Liver (tissue), 9 donors: ENCODE measurements around the gene CACYBP. TPM values are rescaled to one million over a fixed set of nuclear protein-coding genes. Genes with fewer than 3 reads are reported as not detected.

Experiments
- DNase-seq: peaks from one replicate; pipeline ENCODE4 v3.0.0-alpha.2; 2017; ENCODE audit warnings: low spot score
- H3K27ac ChIP-seq, 2 donors: one replicate each; pipeline ENCODE4 v1.7.0; 2013; ENCODE audit warnings: inconsistent platforms in 2 of 2, low read length in 2 of 2, control low read depth in 1 of 2, low read depth in 1 of 2, mild to moderate bottlenecking in 1 of 2
- H3K27me3 ChIP-seq, 4 donors: one replicate each; pipeline versions ENCODE4 v1.6.1 to v1.7.0; 2013; ENCODE audit warnings: low read length in 3 of 4, inconsistent platforms in 1 of 4, mild to moderate bottlenecking in 1 of 4, moderate library complexity in 1 of 4; ENCODE audit not compliant: control insufficient read depth in 4 of 4, insufficient read depth in 4 of 4
- H3K36me3 ChIP-seq, 4 donors: one replicate each; pipeline versions ENCODE4 v1.6.1 to v1.7.0; 2013; ENCODE audit warnings: low read length in 3 of 4, mild to moderate bottlenecking in 3 of 4, low read depth in 1 of 4, moderate library complexity in 1 of 4; ENCODE audit not compliant: control insufficient read depth in 4 of 4, insufficient read depth in 3 of 4
- H3K4me1 ChIP-seq, 4 donors: one replicate each; pipeline versions ENCODE4 v1.6.1 to v1.7.0; 2013; ENCODE audit warnings: low read length in 3 of 4, mild to moderate bottlenecking in 3 of 4, moderate library complexity in 1 of 4; ENCODE audit not compliant: control insufficient read depth in 4 of 4, insufficient read depth in 4 of 4
- H3K4me3 ChIP-seq, 3 donors: one replicate each; pipeline versions ENCODE4 v1.6.1 to v1.7.0; 2013; ENCODE audit warnings: low read length in 3 of 3, control low read depth in 1 of 3, low read depth in 1 of 3, mild to moderate bottlenecking in 1 of 3
- H3K9ac ChIP-seq, 2 donors: one replicate each; pipeline ENCODE4 v1.7.0; 2013; ENCODE audit warnings: low read length in 2 of 2, mild to moderate bottlenecking in 2 of 2, moderate library complexity in 2 of 2, control low read depth in 1 of 2, low read depth in 1 of 2
- H3K9me3 ChIP-seq, 4 donors: one replicate each; pipeline versions ENCODE4 v1.6.1 to v1.7.0; 2013; ENCODE audit warnings: low read length in 3 of 4; ENCODE audit not compliant: control insufficient read depth in 4 of 4
- EGR1 ChIP-seq, 2 donors: IDR thresholded peaks; 2 replicates each; pipeline ENCODE4 v1.6.1; 2016 to 2018; ENCODE audit warnings: antibody characterized with exemption in 2 of 2, low read depth in 2 of 2
- FOXA1 ChIP-seq: IDR thresholded peaks from 2 replicates; pipeline ENCODE4 v1.6.1; 2016; ENCODE audit warnings: antibody characterized with exemption
- FOXA2 ChIP-seq: IDR thresholded peaks from 2 replicates; pipeline ENCODE4 v1.6.1; 2016; ENCODE audit warnings: antibody characterized with exemption
- GABPA ChIP-seq, 2 donors: IDR thresholded peaks in 1 of 2; conservative IDR thresholded peaks in 1 of 2; 2 replicates each; pipeline ENCODE4 v1.6.1; 2016; ENCODE audit warnings: antibody characterized with exemption in 2 of 2, mild to moderate bottlenecking in 1 of 2, moderate library complexity in 1 of 2
- HNF4A ChIP-seq, 2 donors: conservative IDR thresholded peaks; 2 replicates each; pipeline ENCODE4 v1.6.1; 2016; ENCODE audit warnings: antibody characterized with exemption in 2 of 2, mild to moderate bottlenecking in 2 of 2
- HNF4G ChIP-seq: IDR thresholded peaks from 2 replicates; pipeline ENCODE4 v1.6.1; 2016; ENCODE audit warnings: antibody characterized with exemption
- JUND ChIP-seq, 2 donors: IDR thresholded peaks; 2 replicates each; pipeline ENCODE4 v1.6.1; 2016; ENCODE audit warnings: antibody characterized with exemption in 2 of 2
- NR2F2 ChIP-seq: IDR thresholded peaks from 2 replicates; pipeline ENCODE4 v1.6.1; 2016; ENCODE audit warnings: antibody characterized with exemption
- RAD21 ChIP-seq, 2 donors: IDR thresholded peaks; 2 replicates each; pipeline ENCODE4 v1.6.1; 2016; ENCODE audit warnings: antibody characterized with exemption in 2 of 2, mild to moderate bottlenecking in 2 of 2
- REST ChIP-seq: IDR thresholded peaks from 2 replicates; pipeline ENCODE4 v1.6.1; 2016; ENCODE audit warnings: antibody characterized with exemption, mild to moderate bottlenecking
- RXRA ChIP-seq, 2 donors: IDR thresholded peaks; 2 replicates each; pipeline ENCODE4 v1.6.1; 2017 to 2018; ENCODE audit warnings: antibody characterized with exemption in 2 of 2, mild to moderate bottlenecking in 1 of 2
- SP1 ChIP-seq: IDR thresholded peaks from 2 replicates; pipeline ENCODE4 v1.6.1; 2018; ENCODE audit warnings: antibody characterized with exemption, mild to moderate bottlenecking
- TAF1 ChIP-seq: conservative IDR thresholded peaks from 2 replicates; pipeline ENCODE4 v1.6.1; 2016; ENCODE audit warnings: antibody characterized with exemption, mild to moderate bottlenecking
- ZBTB33 ChIP-seq: IDR thresholded peaks from 2 replicates; pipeline ENCODE4 v1.6.1; 2016; ENCODE audit warnings: antibody characterized with exemption
- whole genome bisulfite sequencing: extraction: QIAGEN DNeasy Blood & Tissue Kit; methylation state at CpG from one replicate; pipeline ENCODE4 v1.1.7; 2013; 5-methylcytosine and 5-hydroxymethylcytosine counted together
- polyA plus RNA-seq, 2 donors: library from polyadenylated mRNA; stranded (reverse) in 1 of 2; unstranded in 1 of 2; fragments of 200-250 nt in 1 of 2; fragments of >200 nt in 1 of 2; fragmentation: Nextera tagmentation in 1 of 2; extraction: Ambion mirVana in 1 of 2; gene quantifications; one replicate each; pipeline versions ENCODE4 v1.2.1 to v1.2.3, GENCODE V29; 2013 to 2015
- total RNA-seq, 2 donors: library from RNA; depleted of rRNA; stranded (reverse); fragments of >200 nt; gene quantifications; one replicate each; pipeline ENCODE4 v1.2.3, GENCODE V29; 2014
- TF ChIP-seq, protein P1 (sequence below): fragments of 150-350 bp; IDR thresholded peaks from 2 replicates; pipeline ENCODE4 v1.5.1; 2017; ENCODE audit warnings: improper control_type of control experiment, low read depth, low read length; ENCODE audit not compliant: missing input control
- TF ChIP-seq, protein P2 (sequence below): IDR thresholded peaks from 2 replicates; pipeline ENCODE4 v1.6.1; 2016; ENCODE audit warnings: antibody characterized with exemption
- TF ChIP-seq, protein P3 (sequence below): IDR thresholded peaks from 2 replicates; pipeline ENCODE4 v1.6.1; 2016; ENCODE audit warnings: antibody characterized with exemption
- donor health status: healthy.
- donor health status: healthy.
- donor health status: healthy.
- donor health status: healthy.
- donor health status: healthy.

Gene CACYBP
- total and polyA plus RNA-seq, 4 donors: 26.4 to 81.2 (median 36.6) TPM

- TF ChIP-seq, protein P1, sequence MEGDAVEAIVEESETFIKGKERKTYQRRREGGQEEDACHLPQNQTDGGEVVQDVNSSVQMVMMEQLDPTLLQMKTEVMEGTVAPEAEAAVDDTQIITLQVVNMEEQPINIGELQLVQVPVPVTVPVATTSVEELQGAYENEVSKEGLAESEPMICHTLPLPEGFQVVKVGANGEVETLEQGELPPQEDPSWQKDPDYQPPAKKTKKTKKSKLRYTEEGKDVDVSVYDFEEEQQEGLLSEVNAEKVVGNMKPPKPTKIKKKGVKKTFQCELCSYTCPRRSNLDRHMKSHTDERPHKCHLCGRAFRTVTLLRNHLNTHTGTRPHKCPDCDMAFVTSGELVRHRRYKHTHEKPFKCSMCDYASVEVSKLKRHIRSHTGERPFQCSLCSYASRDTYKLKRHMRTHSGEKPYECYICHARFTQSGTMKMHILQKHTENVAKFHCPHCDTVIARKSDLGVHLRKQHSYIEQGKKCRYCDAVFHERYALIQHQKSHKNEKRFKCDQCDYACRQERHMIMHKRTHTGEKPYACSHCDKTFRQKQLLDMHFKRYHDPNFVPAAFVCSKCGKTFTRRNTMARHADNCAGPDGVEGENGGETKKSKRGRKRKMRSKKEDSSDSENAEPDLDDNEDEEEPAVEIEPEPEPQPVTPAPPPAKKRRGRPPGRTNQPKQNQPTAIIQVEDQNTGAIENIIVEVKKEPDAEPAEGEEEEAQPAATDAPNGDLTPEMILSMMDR: no peak
- no peak for TF ChIP-seq FOXA1
- no peak for TF ChIP-seq EGR1 (IDR thresholded peaks at IDR 0.05; ENCODE audit: low read depth in 2 of 2)
- no peak for TF ChIP-seq NR2F2
- no peak for TF ChIP-seq TAF1
- no peak for TF ChIP-seq FOXA2
- TF ChIP-seq HNF4A (conservative IDR thresholded peaks at IDR 0.05): no peak
- TF ChIP-seq JUND (IDR thresholded peaks at IDR 0.05): no peak
- TF ChIP-seq, protein P2, sequence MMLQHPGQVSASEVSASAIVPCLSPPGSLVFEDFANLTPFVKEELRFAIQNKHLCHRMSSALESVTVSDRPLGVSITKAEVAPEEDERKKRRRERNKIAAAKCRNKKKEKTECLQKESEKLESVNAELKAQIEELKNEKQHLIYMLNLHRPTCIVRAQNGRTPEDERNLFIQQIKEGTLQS: no peak
- TF ChIP-seq SP1: no peak
Observed at GRCh38 chr1:175040324-175040879, 40.7 kb downstream of the CACYBP start (continued).

- Histone ChIP-seq H3K4me3 (no peak overlapping the region), H3K9ac (no peak overlapping the region), H3K36me3 (no peaks in the 10 kb centered on the region), H3K27me3 (no peaks in the 10 kb centered on the region), H3K27ac (no peak overlapping the region), H3K4me1 (no peaks in the 10 kb centered on the region), H3K9me3 (peaks cover 0 to 1% (median 0%) of the 10 kb centered on the region in 4 donors)
- no peak for TF ChIP-seq HNF4A (conservative IDR thresholded peaks at IDR 0.05)
- TF ChIP-seq, protein P1: no peak
- TF ChIP-seq GABPA (IDR thresholded peaks at IDR 0.05 in 1 of 2, conservative IDR thresholded peaks at IDR 0.05 in 1 of 2): no peak
- TF ChIP-seq, protein P3, sequence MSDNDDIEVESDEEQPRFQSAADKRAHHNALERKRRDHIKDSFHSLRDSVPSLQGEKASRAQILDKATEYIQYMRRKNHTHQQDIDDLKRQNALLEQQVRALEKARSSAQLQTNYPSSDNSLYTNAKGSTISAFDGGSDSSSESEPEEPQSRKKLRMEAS: no peak
- no peak for TF ChIP-seq REST
- no peak for TF ChIP-seq HNF4G
- no peak for TF ChIP-seq RXRA (IDR thresholded peaks at IDR 0.05)
- TF ChIP-seq FOXA2: no peak
- no peak for TF ChIP-seq RAD21 (IDR thresholded peaks at IDR 0.05)
- no peak for TF ChIP-seq ZBTB33
- TF ChIP-seq SP1: no peak
- TF ChIP-seq, protein P2: no peak
- WGBS: 72% methylated on average over 3 of the region's 3 CpGs
- no peak for DNase-seq
Observed at GRCh38 chr1:175042650-175043049, 42.9 kb downstream of the CACYBP start.
